ENCODE measurements around the gene EGFL6.

- TF ChIP-seq POLR2A (IDR thresholded peaks at IDR 0.05), result no peak
- no peak for TF ChIP-seq CTCF (IDR thresholded peaks at IDR 0.05)
- TF ChIP-seq EP300 (IDR thresholded peaks at IDR 0.05), result no peak
These were observed 89.7 kb downstream of the EGFL6 start for GRCh38 chrX:13659063-13659462.
